ENCODE data around the gene POLE. TPM values are rescaled to one million over a fixed set of nuclear protein-coding genes. Genes with fewer than 3 reads are reported as not detected.

The POLE gene
- total and polyA plus RNA-seq, 10 of the 15 experiments (the other 5 are each of a cell fraction or from before 2014, with no cell fraction given), result 2.3 to 103 (median 37.1) TPM

- POLR2A ChIA-PET, result interaction anchor here (0.6 kb wide), 1 partner anchor 30 kb away, joined by 4 read pairs; the partner anchor contains the start of gene POLE
Measured at GRCh38 chr12:132657004-132657727, 30.0 kb downstream of the POLE start.

More at GRCh38 chr12:132657004-132657727, 30.0 kb downstream of the POLE start:
- in situ Hi-C loops (cut with MboI), result no loop called here
- H3K79me2 ChIP-seq (ENCODE audit: control insufficient read depth, insufficient read depth, low read length), result no peaks in the 10 kb centered on the region
- RAD21 ChIA-PET (ENCODE audit: unreplicated experiment), result no interaction called here
- FAIRE-seq (no peak), DNase-seq (ENCODE audit: low read depth, low spot score) (no peak), ATAC-seq (no peak)
- H3K27me3 ChIP-seq (replicated peaks in 1 of 2; ENCODE audit: control insufficient read depth in 2 of 2, insufficient read depth in 2 of 2, low read length in 1 of 2), result no peaks in the 10 kb centered on the region
- CTCF ChIA-PET, result interaction anchor here (0.6 to 1.1 kb wide), 2 partner anchors 12 to 438 kb away, joined by 3 read pairs; no protein-coding TSS in a partner anchor
- no peak overlapping the region for H3K27ac ChIP-seq (ENCODE audit: control insufficient read depth, insufficient read depth)
- H2AFZ ChIP-seq (ENCODE audit: control insufficient read depth, low read depth, low read length), result no peak overlapping the region
- SMC1A ChIA-PET (ENCODE audit: uncharacterized antibody, unreplicated experiment), result no interaction called here
- H3K4me3 ChIP-seq, result no peak overlapping the region
- no peaks in the 10 kb centered on the region for H3K4me1 ChIP-seq (ENCODE audit: control insufficient read depth, insufficient read depth, low read length)
- peaks cover 27 to 39% of the 10 kb centered on the region in 2 experiments; a peak in 3 of 4 replicates for H3K36me3 ChIP-seq (ENCODE audit: control insufficient read depth in 2 of 2, insufficient read depth in 2 of 2, low read length in 1 of 2)
- no peak for TF ChIP-seq NBN (IDR thresholded peaks at IDR 0.05)
- no peak for TF ChIP-seq KLF5 (IDR thresholded peaks at IDR 0.05; ENCODE audit: partially characterized antibody)
- no peak for TF ChIP-seq SKIL (IDR thresholded peaks at IDR 0.05; ENCODE audit: low read depth, poor library complexity, severe bottlenecking)
- TF ChIP-seq MYB (IDR thresholded peaks at IDR 0.05; ENCODE audit: borderline replicate concordance, low read depth, low read length), result no peak
- H3K9me3 ChIP-seq (replicated peaks; ENCODE audit: control insufficient read depth, insufficient read depth, low read length), result no peaks in the 10 kb centered on the region
- no peaks in the 10 kb centered on the region for H4K20me1 ChIP-seq (ENCODE audit: control insufficient read depth, insufficient read depth)
- H3K9ac ChIP-seq (ENCODE audit: control insufficient read depth, insufficient read depth, low read length), result no peak overlapping the region
- intact Hi-C loops (cut with micrococcal nuclease; ENCODE audit: unreplicated experiment), result no loop called here
- no peak overlapping the region for H3K4me2 ChIP-seq (ENCODE audit: control insufficient read depth, insufficient read depth)
- 95% methylated on average over 12 of the region's 12 CpGs for WGBS (ENCODE audit: insufficient coverage, insufficient replicate concordance, low lambda C conversion rate, missing lambda C conversion rate)
- no TSS peak for BruUV-seq (replicated peaks)

Data from GM12878 (cell line).